ENCODE data around the gene ITPR2. TPM values are rescaled to one million over a fixed set of nuclear protein-coding genes. Genes with fewer than 3 reads are reported as not detected.

The ITPR2 gene
- total RNA-seq, 1 donor from 2014 or later: 74.5 TPM

DNA sequence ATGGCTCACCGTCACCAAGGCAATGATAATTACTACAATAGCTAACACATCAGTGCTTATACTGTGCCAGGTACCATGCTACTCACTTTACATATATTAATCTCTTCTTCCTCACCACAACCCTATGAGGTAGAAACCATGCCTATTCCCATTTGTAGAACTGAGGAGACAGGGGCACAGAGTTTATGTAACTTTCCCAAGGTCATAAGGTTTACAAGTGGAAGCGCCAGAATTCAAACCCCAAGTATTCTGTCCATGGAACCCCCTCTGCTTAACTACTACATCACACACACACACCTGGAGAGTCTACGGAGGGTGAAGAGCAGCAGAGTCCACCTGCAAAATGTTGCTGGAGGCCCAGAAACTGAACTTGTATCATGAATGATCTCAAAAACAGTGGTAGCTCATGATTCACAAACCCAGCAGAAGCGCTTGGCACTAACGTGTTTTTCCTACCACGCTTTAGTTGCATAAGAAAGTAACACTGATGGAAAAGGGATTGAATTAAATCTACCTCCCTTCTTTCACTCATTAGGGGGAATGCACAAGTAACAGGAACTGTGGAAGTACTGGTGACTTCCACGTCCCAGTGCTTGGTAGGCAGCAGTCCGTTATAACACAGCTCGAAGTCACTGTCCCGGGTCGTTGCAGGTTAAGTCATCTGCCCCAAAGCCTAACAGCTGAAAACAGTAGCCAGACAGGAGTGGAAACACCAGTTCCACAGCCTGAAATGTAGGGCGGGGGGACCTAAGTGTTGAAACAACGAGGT lies 2.0 kb downstream of the ITPR2 start:
- H3K36me3 Mint-ChIP-seq (ENCODE audit: low read depth): peaks cover 6% of the 10 kb centered on the region
- intact Hi-C loops (cut with micrococcal nuclease): loop anchor here (5.0 kb wide), 3 partner anchors 84 to 1579 kb away; partner anchors contain the start of gene KRAS
- POLR2A ChIA-PET: interaction anchor here (0.6 kb wide), 1 partner anchor 444 kb away, joined by 4 read pairs; no protein-coding TSS in a partner anchor
- peaks cover 62% of the 10 kb centered on the region for H3K4me1 Mint-ChIP-seq
- peak overlapping the region; percentile 46 for H3K27ac Mint-ChIP-seq
- CTCF ChIA-PET: no interaction called here
- TF ChIP-seq, protein P1, sequence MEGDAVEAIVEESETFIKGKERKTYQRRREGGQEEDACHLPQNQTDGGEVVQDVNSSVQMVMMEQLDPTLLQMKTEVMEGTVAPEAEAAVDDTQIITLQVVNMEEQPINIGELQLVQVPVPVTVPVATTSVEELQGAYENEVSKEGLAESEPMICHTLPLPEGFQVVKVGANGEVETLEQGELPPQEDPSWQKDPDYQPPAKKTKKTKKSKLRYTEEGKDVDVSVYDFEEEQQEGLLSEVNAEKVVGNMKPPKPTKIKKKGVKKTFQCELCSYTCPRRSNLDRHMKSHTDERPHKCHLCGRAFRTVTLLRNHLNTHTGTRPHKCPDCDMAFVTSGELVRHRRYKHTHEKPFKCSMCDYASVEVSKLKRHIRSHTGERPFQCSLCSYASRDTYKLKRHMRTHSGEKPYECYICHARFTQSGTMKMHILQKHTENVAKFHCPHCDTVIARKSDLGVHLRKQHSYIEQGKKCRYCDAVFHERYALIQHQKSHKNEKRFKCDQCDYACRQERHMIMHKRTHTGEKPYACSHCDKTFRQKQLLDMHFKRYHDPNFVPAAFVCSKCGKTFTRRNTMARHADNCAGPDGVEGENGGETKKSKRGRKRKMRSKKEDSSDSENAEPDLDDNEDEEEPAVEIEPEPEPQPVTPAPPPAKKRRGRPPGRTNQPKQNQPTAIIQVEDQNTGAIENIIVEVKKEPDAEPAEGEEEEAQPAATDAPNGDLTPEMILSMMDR (IDR thresholded peaks at IDR 0.05): no peak
- no peak for DNase-seq
- no peaks in the 10 kb centered on the region for H3K27me3 Mint-ChIP-seq
- H3K9me3 Mint-ChIP-seq: no peaks in the 10 kb centered on the region
- no peak for ATAC-seq (ENCODE audit: low read depth)
- H3K4me3 Mint-ChIP-seq: peak overlapping the region; percentile 66

DNA sequence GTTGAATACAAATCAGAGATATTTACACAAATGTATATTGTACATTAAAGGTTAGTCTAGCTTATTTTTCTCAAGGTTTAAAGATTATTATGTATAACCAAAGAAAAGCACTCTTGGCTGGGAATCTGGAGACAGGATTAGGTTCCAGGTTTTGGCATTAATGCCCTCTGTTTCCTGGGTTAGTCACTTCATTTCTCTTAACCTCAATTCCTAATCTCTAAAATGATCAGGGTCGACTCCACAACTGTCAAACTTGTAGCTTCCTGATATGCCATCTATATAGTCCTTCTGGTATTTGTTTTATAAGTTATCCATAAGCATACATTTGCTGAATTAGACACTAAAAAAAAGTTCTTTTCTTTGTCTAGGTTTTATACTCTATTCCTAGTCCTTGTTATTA lies 2.6 kb downstream of the ITPR2 start:
- Mint-ChIP-seq H3K9me3 (no peaks in the 10 kb centered on the region), H3K27ac (peak overlapping the region; percentile 46), H3K36me3 (ENCODE audit: low read depth) (peaks cover 8% of the 10 kb centered on the region), H3K27me3 (no peaks in the 10 kb centered on the region), H3K4me3 (peak overlapping the region; percentile 66), H3K4me1 (peaks cover 69% of the 10 kb centered on the region)
- intact Hi-C loops (cut with micrococcal nuclease): loop anchor here (5.0 kb wide), 3 partner anchors 83 to 1578 kb away; partner anchors contain the start of gene KRAS
- no peak for DNase-seq
- ChIA-PET CTCF (no interaction called here), POLR2A (interaction anchor here (0.6 kb wide), 1 partner anchor 445 kb away, joined by 4 read pairs; no protein-coding TSS in a partner anchor)
- TF ChIP-seq, protein P1 (IDR thresholded peaks at IDR 0.05): no peak
- ATAC-seq (ENCODE audit: low read depth): no peak

DNA sequence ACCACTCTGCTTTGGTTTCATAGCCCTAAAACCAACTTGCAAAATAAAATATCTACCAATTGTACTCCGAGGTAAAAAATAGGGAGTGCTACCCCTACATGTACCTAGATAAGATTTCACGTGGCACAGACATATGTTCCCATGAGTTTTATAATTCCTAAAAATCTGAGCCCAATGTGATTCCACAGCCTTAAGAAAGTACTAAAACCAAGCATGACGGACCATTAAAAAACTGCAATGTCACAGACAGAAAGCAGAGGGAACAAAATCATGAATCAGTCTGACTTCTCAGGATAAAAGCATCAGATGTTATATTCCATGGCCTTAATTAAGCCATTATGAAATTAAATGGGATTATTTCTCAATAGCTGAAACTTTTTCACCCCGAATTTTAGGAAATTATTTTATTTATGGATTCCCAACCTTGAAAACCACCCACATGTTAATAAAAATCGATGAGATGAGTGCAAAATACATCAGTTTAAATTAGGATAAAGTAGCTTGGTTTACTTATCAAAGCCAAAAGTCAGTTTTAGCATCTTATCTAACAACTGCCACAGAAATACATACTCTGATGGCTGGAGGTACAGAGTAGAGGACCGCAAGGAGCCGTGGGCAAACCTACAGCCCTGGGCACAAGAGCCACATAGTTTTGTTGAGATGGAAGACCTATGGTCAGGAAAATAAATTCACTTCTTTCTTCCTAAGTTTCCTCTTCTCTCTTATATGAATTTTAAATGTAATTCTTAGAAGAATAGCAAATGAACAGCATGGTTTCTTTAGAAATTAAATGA lies 4.5 kb downstream of the ITPR2 start:
- intact Hi-C loops (cut with micrococcal nuclease): no loop called here
- peaks cover 64% of the 10 kb centered on the region for H3K4me1 Mint-ChIP-seq
- H3K9me3 Mint-ChIP-seq: no peaks in the 10 kb centered on the region
- no peaks in the 10 kb centered on the region for H3K27me3 Mint-ChIP-seq
- ChIA-PET CTCF (no interaction called here), POLR2A (no interaction called here)
- TF ChIP-seq, protein P1 (IDR thresholded peaks at IDR 0.05): no peak
- peaks cover 8% of the 10 kb centered on the region for H3K36me3 Mint-ChIP-seq (ENCODE audit: low read depth)
- no peak overlapping the region for H3K4me3 Mint-ChIP-seq
- no peak overlapping the region for H3K27ac Mint-ChIP-seq
- no peak for ATAC-seq (ENCODE audit: low read depth)
- DNase-seq: no peak

DNA sequence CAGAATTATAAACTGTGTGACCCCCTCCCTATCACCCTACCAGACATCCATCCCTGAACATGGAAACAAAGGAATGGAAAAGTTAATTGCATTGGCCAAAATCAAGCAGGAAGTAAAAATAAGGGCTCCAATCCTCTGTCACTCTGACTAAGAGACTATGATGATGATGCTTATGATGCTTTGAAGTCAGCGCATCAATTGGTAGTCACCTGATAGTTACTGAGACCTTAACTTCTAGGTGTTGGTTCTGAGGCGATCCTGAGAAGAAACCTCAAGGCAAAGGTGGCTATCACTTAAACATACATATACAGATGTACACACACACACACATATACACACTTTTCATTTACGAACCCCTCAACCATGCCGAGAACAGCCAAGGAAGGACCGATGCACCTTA lies 6.6 kb downstream of the ITPR2 start:
- DNase-seq (no peak), ATAC-seq (ENCODE audit: low read depth) (no peak)
- Mint-ChIP-seq H3K27ac (no peak overlapping the region), H3K4me1 (peaks cover 64% of the 10 kb centered on the region), H3K9me3 (no peaks in the 10 kb centered on the region), H3K27me3 (no peaks in the 10 kb centered on the region), H3K4me3 (no peak overlapping the region), H3K36me3 (ENCODE audit: low read depth) (peaks cover 4% of the 10 kb centered on the region)
- POLR2A ChIA-PET: no interaction called here
- intact Hi-C loops (cut with micrococcal nuclease): no loop called here
- CTCF ChIA-PET: no interaction called here
- TF ChIP-seq, protein P1 (IDR thresholded peaks at IDR 0.05): no peak

- no peak for DNase-seq
- TF ChIP-seq, protein P1 (IDR thresholded peaks at IDR 0.05): no peak
- no peak for ATAC-seq (ENCODE audit: low read depth)
- Mint-ChIP-seq H3K27me3 (no peaks in the 10 kb centered on the region), H3K27ac (no peak overlapping the region), H3K36me3 (ENCODE audit: low read depth) (peaks cover 2% of the 10 kb centered on the region), H3K9me3 (no peaks in the 10 kb centered on the region), H3K4me1 (peaks cover 59% of the 10 kb centered on the region), H3K4me3 (no peak overlapping the region)
- intact Hi-C loops (cut with micrococcal nuclease): no loop called here
- ChIA-PET POLR2A (no interaction called here), CTCF (interaction anchor here (0.9 kb wide), 1 partner anchor 19 kb away, joined by 3 read pairs; no protein-coding TSS in a partner anchor)
Measured at GRCh38 chr12:26825459-26826016, 7.5 kb downstream of the ITPR2 start.

Measured in activated B cell treated with CpG ODN at 0.5 μM for 24 hours (primary cell).